Tibial nerve (tissue), 3 donors: Measurements from ENCODE around the gene TMPRSS6.

Experiments used
- CTCF ChIP-seq, 5 experiments: fragments of 200-600 bp in 3 of 5; fragments of 450-650 bp in 2 of 5; sonication (generic) in 3 of 5; IDR thresholded peaks; one replicate each; pipeline ENCODE4 v1.5.1; 2016 to 2019; ENCODE audit warnings: antibody characterized with exemption in 5 of 5, mild to moderate bottlenecking in 3 of 5, moderate library complexity in 2 of 5
- POLR2A ChIP-seq, 2 donors: fragments of 450-650 bp; IDR thresholded peaks; one replicate each; pipeline ENCODE4 v1.6.1; 2017; ENCODE audit warnings: antibody characterized with exemption in 2 of 2, mild to moderate bottlenecking in 2 of 2, moderate library complexity in 2 of 2

- TF ChIP-seq CTCF (IDR thresholded peaks at IDR 0.05) (no peak), POLR2A (IDR thresholded peaks at IDR 0.05) (no peak)
Measured at GRCh38 chr22:37069719-37070118, 39.8 kb downstream of the TMPRSS6 start.
